ENCODE measurements around the gene SCARF2. TPM values are rescaled to one million over a fixed set of nuclear protein-coding genes. Genes with fewer than 3 reads are reported as not detected.

Gene SCARF2
- total RNA-seq, 2 experiments from 2014 or later: 2.5 to 3.1 TPM

DNA sequence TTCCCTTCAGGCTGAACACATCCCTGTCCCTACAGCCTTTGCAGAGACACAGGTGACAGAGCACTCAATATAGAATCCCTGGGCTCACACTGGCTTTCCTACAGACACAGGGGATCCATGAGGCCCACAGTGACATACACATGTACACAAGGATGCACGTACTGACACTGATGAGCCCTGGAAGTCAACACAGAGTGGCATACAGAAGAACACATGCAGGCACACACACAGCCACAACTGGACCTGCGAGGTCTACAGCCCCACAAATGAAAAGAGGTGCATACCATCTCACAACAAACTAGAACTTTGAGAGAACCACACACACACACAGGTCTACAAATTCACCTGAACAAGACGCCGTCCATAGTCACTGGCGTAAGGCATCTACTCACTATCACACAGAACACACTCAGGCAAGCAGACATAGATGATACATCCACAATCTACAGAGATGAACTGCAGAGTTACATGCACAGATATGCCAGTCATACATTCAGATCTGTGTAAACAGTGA, 47.2 kb downstream of the SCARF2 start:
- no peaks in the 10 kb centered on the region for H3K9me3 Mint-ChIP-seq
- ATAC-seq (ENCODE audit: poor library complexity): no peak

DNA sequence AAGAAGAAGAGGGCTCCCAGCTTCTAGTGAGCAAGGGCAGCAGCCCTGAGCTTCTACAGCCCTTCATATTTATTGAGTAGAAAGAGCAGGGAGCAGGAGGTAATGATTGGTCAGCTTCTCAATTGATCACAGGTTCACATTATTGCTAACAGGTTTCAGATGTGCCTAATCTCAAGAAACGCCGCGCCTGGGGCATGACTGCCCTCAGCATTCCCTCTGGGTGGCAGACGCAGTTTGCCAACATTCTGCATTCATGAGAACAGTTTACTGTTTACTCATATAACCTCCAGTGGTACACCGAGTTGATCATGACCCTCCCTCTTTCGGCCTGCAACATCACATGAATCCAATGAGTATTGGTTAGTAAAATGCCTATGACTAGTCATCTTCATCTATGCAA, 48.3 kb downstream of the SCARF2 start:
- no peak overlapping the region for H3K4me3 Mint-ChIP-seq

More for the DNA sequence above, 47.2 kb downstream of the SCARF2 start:
- H3K27me3 ChIP-seq (ENCODE audit: control insufficient read depth in 1 of 2, insufficient read depth in 2 of 2, low read length in 2 of 2): no peaks in the 10 kb centered on the region
- CTCF ChIA-PET: no interaction called here
- Mint-ChIP-seq H3K36me3 (ENCODE audit: low read depth) (no peaks in the 10 kb centered on the region), H3K27me3 (no peaks in the 10 kb centered on the region), H3K27ac (peak overlapping the region; percentile 44), H3K4me3 (peak overlapping the region; percentile 23), H3K4me1 (ENCODE audit: low read depth) (peaks cover 11% of the 10 kb centered on the region)
- no peak for DNase-seq
- intact Hi-C loops (cut with DNase I, micrococcal nuclease): loop anchor here (5.0 to 10.0 kb wide), 5 partner anchors 68 to 467 kb away; partner anchors contain the start of genes ARVCF (in 1 of the 2), DGCR6L (in 1 of the 2), PI4KA (in 1 of the 2) and RANBP1 (in 1 of the 2)
- TF ChIP-seq, protein P1, sequence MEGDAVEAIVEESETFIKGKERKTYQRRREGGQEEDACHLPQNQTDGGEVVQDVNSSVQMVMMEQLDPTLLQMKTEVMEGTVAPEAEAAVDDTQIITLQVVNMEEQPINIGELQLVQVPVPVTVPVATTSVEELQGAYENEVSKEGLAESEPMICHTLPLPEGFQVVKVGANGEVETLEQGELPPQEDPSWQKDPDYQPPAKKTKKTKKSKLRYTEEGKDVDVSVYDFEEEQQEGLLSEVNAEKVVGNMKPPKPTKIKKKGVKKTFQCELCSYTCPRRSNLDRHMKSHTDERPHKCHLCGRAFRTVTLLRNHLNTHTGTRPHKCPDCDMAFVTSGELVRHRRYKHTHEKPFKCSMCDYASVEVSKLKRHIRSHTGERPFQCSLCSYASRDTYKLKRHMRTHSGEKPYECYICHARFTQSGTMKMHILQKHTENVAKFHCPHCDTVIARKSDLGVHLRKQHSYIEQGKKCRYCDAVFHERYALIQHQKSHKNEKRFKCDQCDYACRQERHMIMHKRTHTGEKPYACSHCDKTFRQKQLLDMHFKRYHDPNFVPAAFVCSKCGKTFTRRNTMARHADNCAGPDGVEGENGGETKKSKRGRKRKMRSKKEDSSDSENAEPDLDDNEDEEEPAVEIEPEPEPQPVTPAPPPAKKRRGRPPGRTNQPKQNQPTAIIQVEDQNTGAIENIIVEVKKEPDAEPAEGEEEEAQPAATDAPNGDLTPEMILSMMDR (IDR thresholded peaks at IDR 0.05): no peak
- H3K27ac ChIP-seq (ENCODE audit: low read depth in 1 of 2, low read length in 2 of 2): no peak overlapping the region
- peaks cover 23% of the 10 kb centered on the region for H3K4me1 ChIP-seq (ENCODE audit: insufficient read depth, low read length)
- no peaks in the 10 kb centered on the region for H3K36me3 ChIP-seq (ENCODE audit: insufficient read depth, low read length)
- H3K9me3 ChIP-seq (ENCODE audit: control insufficient read depth in 1 of 2, insufficient read depth in 1 of 2, low read length in 2 of 2): peaks cover 0 to 4% of the 10 kb centered on the region in 2 experiments
- H3K4me3 ChIP-seq (ENCODE audit: low read length): no peak overlapping the region
- POLR2A ChIA-PET: no interaction called here

DNA sequence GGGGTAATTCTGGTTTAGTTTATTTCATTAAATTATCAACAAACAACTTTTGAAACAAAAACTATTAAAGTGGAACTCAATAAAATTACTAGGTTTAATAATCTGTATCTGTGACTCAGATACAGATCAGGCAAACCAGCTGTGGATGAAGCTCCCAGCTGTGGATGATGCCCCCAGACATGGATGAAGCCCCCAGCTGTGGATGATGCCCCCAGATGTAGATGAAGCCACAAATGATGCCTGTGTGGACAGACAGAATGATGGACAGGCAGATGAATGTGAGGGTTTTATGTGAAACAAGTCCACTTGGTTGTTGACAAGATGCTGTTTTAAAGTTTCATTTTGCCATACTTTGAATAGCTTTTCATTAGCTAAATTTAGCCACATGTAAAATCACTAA, 49.4 kb downstream of the SCARF2 start:
- Mint-ChIP-seq H3K27me3 (no peaks in the 10 kb centered on the region), H3K27ac (no peak overlapping the region), H3K4me3 (no peak overlapping the region), H3K4me1 (ENCODE audit: low read depth) (no peaks in the 10 kb centered on the region), H3K36me3 (ENCODE audit: low read depth) (no peaks in the 10 kb centered on the region), H3K9me3 (no peaks in the 10 kb centered on the region)
- Histone ChIP-seq H3K4me1 (ENCODE audit: insufficient read depth, low read length) (peaks cover 2% of the 10 kb centered on the region), H3K9me3 (ENCODE audit: control insufficient read depth in 1 of 2, insufficient read depth in 1 of 2, low read length in 2 of 2) (peaks cover 0 to 4% of the 10 kb centered on the region in 2 experiments), H3K36me3 (ENCODE audit: insufficient read depth, low read length) (no peaks in the 10 kb centered on the region), H3K27me3 (ENCODE audit: control insufficient read depth in 1 of 2, insufficient read depth in 2 of 2, low read length in 2 of 2) (no peaks in the 10 kb centered on the region), H3K4me3 (ENCODE audit: low read length) (no peak overlapping the region), H3K27ac (ENCODE audit: low read depth in 1 of 2, low read length in 2 of 2) (no peak overlapping the region)
- DNase-seq (no peak), ATAC-seq (ENCODE audit: poor library complexity) (no peak)
- POLR2A ChIA-PET: no interaction called here
- intact Hi-C loops (cut with DNase I, micrococcal nuclease): no loop called here
- CTCF ChIA-PET: no interaction called here
- TF ChIP-seq, protein P1 (IDR thresholded peaks at IDR 0.05): no peak

More for the DNA sequence above, 48.3 kb downstream of the SCARF2 start:
- H3K27me3 ChIP-seq (ENCODE audit: control insufficient read depth in 1 of 2, insufficient read depth in 2 of 2, low read length in 2 of 2): no peaks in the 10 kb centered on the region
- TF ChIP-seq, protein P1 (IDR thresholded peaks at IDR 0.05): no peak
- no peak for DNase-seq
- H3K36me3 ChIP-seq (ENCODE audit: insufficient read depth, low read length): no peaks in the 10 kb centered on the region
- Mint-ChIP-seq H3K36me3 (ENCODE audit: low read depth) (no peaks in the 10 kb centered on the region), H3K4me1 (ENCODE audit: low read depth) (peaks cover 5% of the 10 kb centered on the region), H3K27me3 (no peaks in the 10 kb centered on the region), H3K9me3 (no peaks in the 10 kb centered on the region), H3K27ac (no peak overlapping the region)
- no peak overlapping the region for H3K27ac ChIP-seq (ENCODE audit: low read depth in 1 of 2, low read length in 2 of 2)
- CTCF ChIA-PET: no interaction called here
- POLR2A ChIA-PET: no interaction called here
- ATAC-seq (ENCODE audit: poor library complexity): no peak
- peaks cover 11% of the 10 kb centered on the region for H3K4me1 ChIP-seq (ENCODE audit: insufficient read depth, low read length)
- H3K4me3 ChIP-seq (ENCODE audit: low read length): no peak overlapping the region
- intact Hi-C loops (cut with DNase I, micrococcal nuclease): no loop called here
- H3K9me3 ChIP-seq (ENCODE audit: control insufficient read depth in 1 of 2, insufficient read depth in 1 of 2, low read length in 2 of 2): peaks cover 0 to 4% of the 10 kb centered on the region in 2 experiments
